HUES48 (cell line): ENCODE data around the gene PROKR2.

Experiments
- H3K27ac ChIP-seq: one replicate; pipeline ENCODE4 v1.7.0; 2013; ENCODE audit warnings: low read depth, low read length, inconsistent platforms
- H3K27me3 ChIP-seq: 2 replicates; pipeline ENCODE4 v1.6.1; 2013; ENCODE audit warnings: mild to moderate bottlenecking, low read length; ENCODE audit not compliant: control insufficient read depth, insufficient read depth
- H3K36me3 ChIP-seq: 2 replicates; pipeline ENCODE4 v1.6.1; 2013; ENCODE audit warnings: low read length; ENCODE audit not compliant: control insufficient read depth, insufficient read depth
- H3K4me1 ChIP-seq: 2 replicates; pipeline ENCODE4 v1.6.1; 2013; ENCODE audit warnings: mild to moderate bottlenecking, low read length; ENCODE audit not compliant: control insufficient read depth, insufficient read depth
- H3K4me3 ChIP-seq: 2 replicates; pipeline ENCODE4 v1.5.1; 2013; ENCODE audit warnings: mild to moderate bottlenecking, low read depth, low read length
- H3K9ac ChIP-seq: 2 replicates; pipeline ENCODE4 v1.6.1; 2013; ENCODE audit warnings: mild to moderate bottlenecking, low read depth, low read length, moderate library complexity
- H3K9me3 ChIP-seq: 2 replicates; pipeline ENCODE4 v1.6.1; 2013; ENCODE audit warnings: low read length; ENCODE audit not compliant: control insufficient read depth, insufficient read depth

PROKR2 gene

GRCh38 chr20:5282561-5282960, 34.2 kb downstream of the PROKR2 start:
- H3K9ac ChIP-seq, result no peak overlapping the region
- H3K4me1 ChIP-seq, result no peaks in the 10 kb centered on the region
- H3K9me3 ChIP-seq, result no peaks in the 10 kb centered on the region
- H3K27ac ChIP-seq, result no peak overlapping the region
- no peaks in the 10 kb centered on the region for H3K27me3 ChIP-seq
- no peaks in the 10 kb centered on the region for H3K36me3 ChIP-seq
- no peak overlapping the region for H3K4me3 ChIP-seq

GRCh38 chr20:5279661-5280060, 37.1 kb downstream of the PROKR2 start:
- H3K27me3 ChIP-seq, result no peaks in the 10 kb centered on the region
- H3K27ac ChIP-seq, result no peak overlapping the region
- H3K4me3 ChIP-seq, result no peak overlapping the region
- no peaks in the 10 kb centered on the region for H3K9me3 ChIP-seq
- H3K4me1 ChIP-seq, result no peaks in the 10 kb centered on the region
- H3K9ac ChIP-seq, result no peak overlapping the region
- H3K36me3 ChIP-seq, result no peaks in the 10 kb centered on the region

- Histone ChIP-seq H3K36me3 (no peaks in the 10 kb centered on the region), H3K27me3 (no peaks in the 10 kb centered on the region; the same call in 1 of the 2 replicates), H3K4me3 (no peak overlapping the region), H3K9ac (no peak overlapping the region), H3K4me1 (peaks cover 7% of the 10 kb centered on the region; the same call in 1 of the 2 replicates), H3K27ac (no peak overlapping the region), H3K9me3 (no peaks in the 10 kb centered on the region)
Observed at GRCh38 chr20:5272268-5272667, 44.5 kb downstream of the PROKR2 start.

- Histone ChIP-seq H3K9ac (no peak overlapping the region), H3K4me3 (no peak overlapping the region), H3K27me3 (no peaks in the 10 kb centered on the region; the same call in 1 of the 2 replicates), H3K9me3 (no peaks in the 10 kb centered on the region), H3K4me1 (peaks cover 16% of the 10 kb centered on the region), H3K36me3 (no peaks in the 10 kb centered on the region), H3K27ac (no peak overlapping the region)
Observed at GRCh38 chr20:5270603-5271002, 46.2 kb downstream of the PROKR2 start.

DNA sequence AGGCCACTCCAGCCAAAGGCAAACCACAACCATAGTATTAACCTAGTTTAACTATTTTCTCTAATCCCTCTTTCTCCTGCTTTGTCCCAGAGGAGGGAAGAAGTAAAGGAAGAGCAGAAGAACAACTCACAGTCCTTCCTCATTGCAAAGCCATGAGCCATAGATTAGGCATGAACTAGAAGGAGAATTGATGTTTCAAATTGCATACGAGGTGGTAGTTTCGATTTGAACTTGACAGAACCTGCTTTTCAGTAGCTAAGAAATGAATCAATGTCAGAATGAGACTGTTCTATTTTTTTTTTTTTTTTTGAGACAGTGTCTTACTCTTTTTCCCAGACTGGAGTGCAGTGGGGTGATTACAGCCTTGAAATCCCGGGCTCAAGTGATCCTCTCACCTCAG, 48.3 kb downstream of the PROKR2 start:
- no peak overlapping the region for H3K27ac ChIP-seq
- no peaks in the 10 kb centered on the region for H3K36me3 ChIP-seq
- no peak overlapping the region for H3K4me3 ChIP-seq
- H3K9me3 ChIP-seq, result no peaks in the 10 kb centered on the region
- H3K4me1 ChIP-seq, result peaks cover 31% of the 10 kb centered on the region
- H3K27me3 ChIP-seq, result no peaks in the 10 kb centered on the region; the same call in 1 of the 2 replicates
- no peak overlapping the region for H3K9ac ChIP-seq

GRCh38 chr20:5267092-5267491, 49.7 kb downstream of the PROKR2 start:
- peaks cover 31% of the 10 kb centered on the region for H3K4me1 ChIP-seq

More at GRCh38 chr20:5267092-5267491, 49.7 kb downstream of the PROKR2 start:
- H3K9ac ChIP-seq, result no peak overlapping the region
- no peaks in the 10 kb centered on the region for H3K9me3 ChIP-seq
- no peaks in the 10 kb centered on the region for H3K36me3 ChIP-seq
- no peak overlapping the region for H3K27ac ChIP-seq
- no peaks in the 10 kb centered on the region for H3K27me3 ChIP-seq
- H3K4me3 ChIP-seq, result no peak overlapping the region
